HG02678 (cell line): ENCODE measurements around the gene APOE.
A peak's percentile ranks its signal among the peaks of the same experiment; 100 is the strongest.
"Not testable (repeated sequence)": the region's sequence is repeated elsewhere in the genome, so short reads cannot be mapped to it uniquely, and the experiment has no call there.

Experiments
- ATAC-seq: cut with Tn5 transposase; IDR thresholded peaks from one replicate; pipeline ENCODE4 v1.9.1; 2021; ENCODE audit warnings: mild to moderate bottlenecking, moderate library complexity; ENCODE audit not compliant: unreplicated experiment

Gene APOE

GRCh38 chr19:44908074-44908835 lies 2.7 kb downstream of the APOE start:
- ATAC-seq = no peak

- ATAC-seq = no peak
These were observed 3.3 kb downstream of the APOE start for GRCh38 chr19:44908836-44909261.

- no peak for ATAC-seq
These were observed 4.2 kb downstream of the APOE start for GRCh38 chr19:44909775-44910174.

- not testable (repeated sequence) for ATAC-seq
These were observed 6.3 kb downstream of the APOE start for GRCh38 chr19:44911896-44912295.

GRCh38 chr19:44912854-44913253 lies 7.3 kb downstream of the APOE start:
- no peak for ATAC-seq

GRCh38 chr19:44913512-44914432 lies 8.2 kb downstream of the APOE start:
- not testable (repeated sequence) for ATAC-seq

- ATAC-seq = peak; percentile 93
These were observed 9.0 kb downstream of the APOE start, which contains the start of gene APOC1 for GRCh38 chr19:44914433-44915206. APOC1 (plus strand) TSS chr19:44914608; CDS start chr19:44914892, 284 bp downstream.

GRCh38 chr19:44924243-44924725 lies 18.7 kb downstream of the APOE start:
- ATAC-seq = no peak

GRCh38 chr19:44925114-44925891 lies 19.7 kb downstream of the APOE start:
- no peak for ATAC-seq

GRCh38 chr19:44926245-44927077 lies 20.9 kb downstream of the APOE start:
- ATAC-seq = not testable (repeated sequence)

GRCh38 chr19:44927746-44928145 lies 22.1 kb downstream of the APOE start:
- no peak for ATAC-seq

GRCh38 chr19:44930088-44930487 lies 24.5 kb downstream of the APOE start:
- ATAC-seq = no peak

- ATAC-seq = no peak
These were observed 25.9 kb downstream of the APOE start for GRCh38 chr19:44931541-44931940.

GRCh38 chr19:44939668-44940067 lies 34.1 kb downstream of the APOE start:
- no peak for ATAC-seq

- no peak for ATAC-seq
These were observed 36.5 kb downstream of the APOE start, which contains the start of gene APOC4 for GRCh38 chr19:44942067-44942571. APOC4 (plus strand) TSS chr19:44942237; CDS start chr19:44942278, 41 bp downstream.

- ATAC-seq = no peak
These were observed 38.2 kb downstream of the APOE start for GRCh38 chr19:44943801-44944249.

- ATAC-seq = no peak
These were observed 41.5 kb downstream of the APOE start for GRCh38 chr19:44947041-44947581.

- no peak for ATAC-seq
These were observed 42.6 kb downstream of the APOE start for GRCh38 chr19:44948237-44948636.
